Erythroblast (primary cell): ENCODE results near the gene ACAN.

ENCODE experiments used
- GATA1 ChIP-seq: IDR thresholded peaks from 2 replicates; pipeline ENCODE4 v1.6.1; 2011; ENCODE audit warnings: low read depth, mild to moderate bottlenecking, control low read depth, low read length, moderate library complexity
- POLR2A ChIP-seq: IDR thresholded peaks from 2 replicates; pipeline ENCODE4 v1.6.1; 2011; ENCODE audit warnings: mild to moderate bottlenecking, low read length

- TF ChIP-seq POLR2A (no peak), GATA1 (no peak)
Observed at GRCh38 chr15:88906130-88906529, 102.9 kb downstream of the ACAN start.
